ENCODE data around the gene SHOC2. TPM values are rescaled to one million over a fixed set of nuclear protein-coding genes. Genes with fewer than 3 reads are reported as not detected.

SHOC2 gene
- total RNA-seq, 2 donors from 2014 or later: 66.8 to 79.2 TPM

- no peak for ATAC-seq
- no peak for DNase-seq
- intact Hi-C loops (cut with DNase I, micrococcal nuclease): no loop called here
These were observed 12.5 kb downstream of the SHOC2 start for GRCh38 chr10:110931769-110932381.

- DNase-seq (no peak), ATAC-seq (no peak)
- intact Hi-C loops (cut with DNase I, micrococcal nuclease): no loop called here
These were observed 13.2 kb downstream of the SHOC2 start for GRCh38 chr10:110932505-110933180.

- ATAC-seq (no peak), DNase-seq (no peak)
- intact Hi-C loops (cut with DNase I, micrococcal nuclease): no loop called here
These were observed 17.4 kb downstream of the SHOC2 start for GRCh38 chr10:110936757-110937156.

GRCh38 chr10:110939419-110939818 lies 20.0 kb downstream of the SHOC2 start:
- DNase-seq (no peak), ATAC-seq (no peak)

GRCh38 chr10:110944792-110945396 lies 25.5 kb downstream of the SHOC2 start:
- ATAC-seq: no peak
- intact Hi-C loops (cut with DNase I, micrococcal nuclease): no loop called here
- DNase-seq: no peak

More at GRCh38 chr10:110939419-110939818, 20.0 kb downstream of the SHOC2 start:
- intact Hi-C loops (cut with DNase I, micrococcal nuclease): no loop called here

- ATAC-seq: no peak
- intact Hi-C loops (cut with DNase I, micrococcal nuclease): no loop called here
- no peak for DNase-seq
These were observed 27.1 kb downstream of the SHOC2 start for GRCh38 chr10:110946496-110946895.

- intact Hi-C loops (cut with DNase I, micrococcal nuclease): no loop called here
- DNase-seq: no peak
- ATAC-seq: no peak
These were observed 27.7 kb downstream of the SHOC2 start for GRCh38 chr10:110947061-110947595.

- ATAC-seq (no peak), DNase-seq (no peak)
- intact Hi-C loops (cut with DNase I, micrococcal nuclease): no loop called here
These were observed 32.0 kb downstream of the SHOC2 start for GRCh38 chr10:110951381-110951780.

GRCh38 chr10:110957606-110958005 lies 38.2 kb downstream of the SHOC2 start:
- DNase-seq (no peak), ATAC-seq (no peak)
- intact Hi-C loops (cut with DNase I, micrococcal nuclease): no loop called here

GRCh38 chr10:110959379-110960332 lies 40.3 kb downstream of the SHOC2 start:
- intact Hi-C loops (cut with DNase I, micrococcal nuclease): no loop called here
- DNase-seq (no peak), ATAC-seq (no peak)

- intact Hi-C loops (cut with DNase I, micrococcal nuclease): no loop called here
- no peak for DNase-seq
- ATAC-seq: no peak
These were observed 40.9 kb downstream of the SHOC2 start for GRCh38 chr10:110960333-110960712.

GRCh38 chr10:110962443-110962842 lies 43.0 kb downstream of the SHOC2 start:
- no peak for DNase-seq
- intact Hi-C loops (cut with DNase I, micrococcal nuclease): no loop called here
- no peak for ATAC-seq

- intact Hi-C loops (cut with DNase I, micrococcal nuclease): no loop called here
- DNase-seq (no peak), ATAC-seq (no peak)
These were observed 43.8 kb downstream of the SHOC2 start for GRCh38 chr10:110963162-110963561.

- ATAC-seq (no peak), DNase-seq (no peak)
- intact Hi-C loops (cut with DNase I, micrococcal nuclease): no loop called here
These were observed 45.3 kb downstream of the SHOC2 start for GRCh38 chr10:110964681-110965080.

- intact Hi-C loops (cut with DNase I, micrococcal nuclease): no loop called here
- no peak for DNase-seq
- no peak for ATAC-seq
These were observed 45.8 kb downstream of the SHOC2 start for GRCh38 chr10:110965216-110965615.

- intact Hi-C loops (cut with DNase I, micrococcal nuclease): no loop called here
- DNase-seq (no peak), ATAC-seq (no peak)
These were observed 46.7 kb downstream of the SHOC2 start for GRCh38 chr10:110966146-110966545.

GRCh38 chr10:110967009-110967630 lies 47.7 kb downstream of the SHOC2 start:
- intact Hi-C loops (cut with DNase I, micrococcal nuclease): no loop called here
- DNase-seq (no peak), ATAC-seq (no peak)

GRCh38 chr10:110967645-110968044 lies 48.2 kb downstream of the SHOC2 start:
- ATAC-seq (no peak), DNase-seq (no peak)
- intact Hi-C loops (cut with DNase I, micrococcal nuclease): no loop called here

GRCh38 chr10:110969183-110969582 lies 49.8 kb downstream of the SHOC2 start:
- no peak for DNase-seq
- intact Hi-C loops (cut with DNase I, micrococcal nuclease): no loop called here
- ATAC-seq: no peak
